K562 (cell line): ENCODE results near the gene HYOU1. TPM values are rescaled to one million over a fixed set of nuclear protein-coding genes. Genes with fewer than 3 reads are reported as not detected.

Experiments used
- AFF4 ChIP-seq: sonication (generic); formaldehyde crosslinking; IDR thresholded peaks from 2 replicates; pipeline ENCODE4 v1.8.0; 2023; ENCODE audit warnings: mild to moderate bottlenecking, missing genetic modification reagents
- ARID3B ChIP-seq: fragments of 250-450 bp; sonication (Bioruptor Pico); IDR thresholded peaks from 2 replicates; pipeline ENCODE4 v1.4.0; 2020; ENCODE audit warnings: borderline replicate concordance
- BCL6 ChIP-seq: fragments of 250-450 bp; sonication (Bioruptor Pico); IDR thresholded peaks from 2 replicates; pipeline ENCODE4 v1.4.0; 2020
- CBX5 ChIP-seq: IDR thresholded peaks from 2 replicates; pipeline ENCODE4 v1.6.1; 2014; ENCODE audit warnings: low read depth, borderline replicate concordance
- FIP1L1 ChIP-seq: fragments of 200-400 bp; formaldehyde crosslinking; IDR thresholded peaks from 2 replicates; pipeline ENCODE4 v1.6.1; 2018; ENCODE audit warnings: mild to moderate bottlenecking, low read depth, low read length; ENCODE audit not compliant: poor library complexity, severe bottlenecking
- HMGN3 ChIP-seq: IDR thresholded peaks from 2 replicates; pipeline ENCODE4 v1.6.1; 2011; ENCODE audit warnings: borderline replicate concordance, low read depth, mild to moderate bottlenecking, mixed read lengths, low read length; ENCODE audit not compliant: insufficient read length; ENCODE audit errors: extremely low read depth
- JUNB ChIP-seq: fragments of 450-650 bp; formaldehyde crosslinking; conservative IDR thresholded peaks from 2 replicates; pipeline ENCODE4 v1.4.0; 2020; ENCODE audit warnings: mild to moderate bottlenecking
- KAT2B ChIP-seq: IDR thresholded peaks from one replicate; pipeline ENCODE4 v1.6.1; 2012; ENCODE audit warnings: low read depth, mild to moderate bottlenecking, control low read depth, inconsistent platforms, low read length, moderate library complexity
- KAT7 ChIP-seq: sonication (generic); formaldehyde crosslinking; IDR thresholded peaks from 2 replicates; pipeline ENCODE4 v1.8.0; 2022; ENCODE audit warnings: missing genetic modification reagents, mild to moderate bottlenecking, borderline replicate concordance
- MXD1 ChIP-seq: fragments of 250-450 bp; sonication (Bioruptor Pico); IDR thresholded peaks from 2 replicates; pipeline ENCODE4 v1.8.0; 2021; ENCODE audit warnings: borderline replicate concordance, mild to moderate bottlenecking, moderate library complexity; ENCODE audit not compliant: poor library complexity, severe bottlenecking
- NCOA2 ChIP-seq, 2 experiments: fragments of 450-650 bp; IDR thresholded peaks; 2 replicates each; pipeline ENCODE4 v1.6.1; 2018; ENCODE audit warnings: mild to moderate bottlenecking in 2 of 2, moderate library complexity in 1 of 2; ENCODE audit not compliant: partially characterized antibody in 2 of 2
- NR2C1 ChIP-seq, 2 experiments: fragments of 450-650 bp; IDR thresholded peaks; 2 replicates each; pipeline ENCODE4 v1.6.1; 2017; ENCODE audit warnings: mild to moderate bottlenecking in 2 of 2, antibody characterized with exemption in 1 of 2, inconsistent platforms in 1 of 2, missing compliant biosample characterization in 1 of 2, missing genetic modification characterization in 1 of 2
- POLR2AphosphoS5 ChIP-seq: IDR thresholded peaks from 2 replicates; pipeline ENCODE4 v1.6.1; 2011; ENCODE audit warnings: mild to moderate bottlenecking, low read depth, low read length, moderate library complexity; ENCODE audit not compliant: control insufficient read depth, insufficient read depth
- POLR2H ChIP-seq: IDR thresholded peaks from 2 replicates; pipeline ENCODE4 v1.6.1; 2016; ENCODE audit warnings: missing genetic modification characterization, low read depth, mild to moderate bottlenecking, control low read depth, missing compliant biosample characterization, moderate library complexity
- PURB ChIP-seq: sonication (generic); formaldehyde crosslinking; IDR thresholded peaks from 2 replicates; pipeline ENCODE4 v1.9.0; 2021; ENCODE audit warnings: low read depth, mild to moderate bottlenecking, missing genetic modification reagents
- SIRT6 ChIP-seq: IDR thresholded peaks from one replicate; pipeline ENCODE4 v1.6.1; 2012; ENCODE audit warnings: low read depth, mild to moderate bottlenecking, control low read depth, inconsistent platforms, low read length, moderate library complexity
- SLC30A9 ChIP-seq: fragments of 250-450 bp; sonication (Bioruptor Pico); IDR thresholded peaks from 2 replicates; pipeline ENCODE4 v1.8.0; 2022; ENCODE audit warnings: mild to moderate bottlenecking, moderate library complexity
- ZNF174 ChIP-seq: fragments of 250-450 bp; sonication (Bioruptor Pico); IDR thresholded peaks from 2 replicates; pipeline ENCODE4 v1.4.0; 2020; ENCODE audit warnings: mild to moderate bottlenecking
- ZNF311 ChIP-seq: fragments of 250-450 bp; sonication (Bioruptor Pico); IDR thresholded peaks from 2 replicates; pipeline ENCODE4 v1.4.0; 2020; ENCODE audit warnings: mild to moderate bottlenecking, moderate library complexity
- ZNF324 ChIP-seq: fragments of 250-450 bp; sonication (Bioruptor Pico); IDR thresholded peaks from 2 replicates; pipeline ENCODE4 v1.4.0; 2020; ENCODE audit warnings: mild to moderate bottlenecking
- ZNF668 ChIP-seq: fragments of 250-450 bp; sonication (Bioruptor Pico); IDR thresholded peaks from 2 replicates; pipeline ENCODE4 v1.8.0; 2022; ENCODE audit warnings: mild to moderate bottlenecking, inconsistent platforms
- polyA plus RNA-seq, 8 experiments: library from polyadenylated mRNA; depleted of rRNA in 4 of 8; stranded (reverse) in 5 of 8; unstranded in 3 of 8; fragments of >200 nt; fragmentation: Nextera tagmentation in 2 of 8; fragmentation: Illumina TruSeq in 1 of 8; extraction: Ambion mirVana in 2 of 8; extraction: Trizol in 1 of 8; gene quantifications; 2 replicates each; pipeline versions ENCODE4 v1.2.1 to v1.2.3, GENCODE V29; 2011 to 2014; ENCODE audit warnings: inconsistent platforms in 1 of 8, missing spikeins in 1 of 8
- total RNA-seq, 7 experiments: library from RNA; depleted of rRNA in 6 of 7; stranded (reverse); fragments of >200 nt in 6 of 7; fragmentation: Illumina TruSeq in 2 of 7; extraction: Trizol in 2 of 7; gene quantifications; 2 replicates each; pipeline versions ENCODE4 v1.2.1 to v1.2.3, GENCODE V29; 2011 to 2021; ENCODE audit warnings: low replicate concordance in 1 of 7

HYOU1 gene
- total and polyA plus RNA-seq, 9 of the 15 experiments (the other 6 are each of a cell fraction or from before 2014, with no cell fraction given), result 19.5 to 197 (median 128) TPM

- TF ChIP-seq ZNF174 (CRISPR knock-in tag) (no peak), KAT2B (no peak), KAT7 (peak; percentile 46; the same call in 1 of the 2 replicates), POLR2AphosphoS5 (peak; percentile 76; the same call in 1 of the 2 replicates), AFF4 (CRISPR knock-in tag) (no peak; the same call in none of the 2 replicates), NCOA2 (IDR thresholded peaks at IDR 0.05; ENCODE audit: partially characterized antibody in 2 of 2) (no peak), NR2C1 (IDR thresholded peaks at IDR 0.05) (peak; percentile 64), NR2C1 (tag; IDR thresholded peaks at IDR 0.05) (0 out of 2 replicates have a peak, but pooled peaks have one; percentile 6), SIRT6 (no peak), PURB (CRISPR knock-in tag) (no peak), ZNF324 (CRISPR knock-in tag) (0 out of 2 replicates have a peak, but pooled peaks have one; percentile 8), POLR2H (tag) (peak; percentile 85), MXD1 (CRISPR knock-in tag) (peak; percentile 63), ARID3B (CRISPR knock-in tag) (no peak; the same call in 1 of the 2 replicates), HMGN3 (peak; percentile 74), ZNF668 (no peak), ZNF311 (CRISPR knock-in tag) (no peak), SLC30A9 (no peak), FIP1L1 (no peak), JUNB (CRISPR knock-in tag) (no peak), BCL6 (CRISPR knock-in tag) (no peak), CBX5 (no peak)
Observed at GRCh38 chr11:119084663-119085436, 27.8 kb upstream of the HYOU1 start, which contains the start of gene HMBS (continued).
